ENCODE data around the gene PDE6D. TPM values are rescaled to one million over a fixed set of nuclear protein-coding genes. Genes with fewer than 3 reads are reported as not detected.
A peak's percentile ranks its signal among the peaks of the same experiment; 100 is the strongest.

PDE6D gene
- total and polyA plus RNA-seq, 2 of the 13 experiments (the other 11 are each of a cell fraction or from before 2014, with no cell fraction given) = 14.1 to 23.2 TPM

DNA sequence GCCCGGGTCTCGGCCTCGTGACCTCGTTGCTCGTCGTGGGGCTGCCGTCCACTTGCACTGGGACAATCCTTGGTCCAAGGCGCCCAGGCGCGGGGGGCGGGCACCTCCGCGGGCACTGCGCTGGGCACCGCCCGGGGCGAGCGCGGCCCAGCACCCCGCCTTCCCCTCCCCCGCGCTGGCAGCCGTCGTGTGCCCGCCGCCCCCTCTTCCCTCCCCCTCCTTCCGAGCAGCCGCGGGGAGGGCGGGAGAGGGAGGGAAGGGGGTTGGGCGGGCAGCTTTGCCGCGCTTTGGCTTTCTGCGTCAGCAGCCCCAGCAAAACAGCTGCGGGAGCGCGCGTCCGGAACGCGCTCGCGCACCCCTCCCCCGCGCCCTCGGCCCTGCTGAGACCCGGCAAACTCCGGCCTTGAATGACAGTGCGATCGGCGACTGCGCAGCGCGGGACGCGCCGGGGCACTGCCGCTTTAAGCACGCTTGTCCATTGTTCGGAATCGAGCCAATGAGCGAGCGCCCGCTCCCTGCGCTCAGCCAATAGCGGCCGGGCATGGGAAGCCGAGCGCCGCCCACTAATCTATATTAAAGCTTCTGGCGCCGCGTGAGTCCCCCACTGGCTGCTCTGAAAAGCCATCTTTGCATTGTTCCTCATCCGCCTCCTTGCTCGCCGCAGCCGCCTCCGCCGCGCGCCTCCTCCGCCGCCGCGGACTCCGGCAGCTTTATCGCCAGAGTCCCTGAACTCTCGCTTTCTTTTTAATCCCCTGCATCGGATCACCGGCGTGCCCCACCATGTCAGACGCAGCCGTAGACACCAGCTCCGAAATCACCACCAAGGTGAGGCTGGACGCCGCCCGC lies 72.9 kb downstream of the PDE6D start, which contains the start of gene PTMA (continued):
- TF ChIP-seq, protein P1, sequence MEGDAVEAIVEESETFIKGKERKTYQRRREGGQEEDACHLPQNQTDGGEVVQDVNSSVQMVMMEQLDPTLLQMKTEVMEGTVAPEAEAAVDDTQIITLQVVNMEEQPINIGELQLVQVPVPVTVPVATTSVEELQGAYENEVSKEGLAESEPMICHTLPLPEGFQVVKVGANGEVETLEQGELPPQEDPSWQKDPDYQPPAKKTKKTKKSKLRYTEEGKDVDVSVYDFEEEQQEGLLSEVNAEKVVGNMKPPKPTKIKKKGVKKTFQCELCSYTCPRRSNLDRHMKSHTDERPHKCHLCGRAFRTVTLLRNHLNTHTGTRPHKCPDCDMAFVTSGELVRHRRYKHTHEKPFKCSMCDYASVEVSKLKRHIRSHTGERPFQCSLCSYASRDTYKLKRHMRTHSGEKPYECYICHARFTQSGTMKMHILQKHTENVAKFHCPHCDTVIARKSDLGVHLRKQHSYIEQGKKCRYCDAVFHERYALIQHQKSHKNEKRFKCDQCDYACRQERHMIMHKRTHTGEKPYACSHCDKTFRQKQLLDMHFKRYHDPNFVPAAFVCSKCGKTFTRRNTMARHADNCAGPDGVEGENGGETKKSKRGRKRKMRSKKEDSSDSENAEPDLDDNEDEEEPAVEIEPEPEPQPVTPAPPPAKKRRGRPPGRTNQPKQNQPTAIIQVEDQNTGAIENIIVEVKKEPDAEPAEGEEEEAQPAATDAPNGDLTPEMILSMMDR (CRISPR knock-in tag; IDR thresholded peaks at IDR 0.05) = peak; percentile 18
- peak; percentile 86 for TF ChIP-seq SP2 (CRISPR knock-in tag; IDR thresholded peaks at IDR 0.05)
- peak; percentile 51 for TF ChIP-seq MED1 (CRISPR knock-in tag; IDR thresholded peaks at IDR 0.05)
- TF ChIP-seq, protein P2, sequence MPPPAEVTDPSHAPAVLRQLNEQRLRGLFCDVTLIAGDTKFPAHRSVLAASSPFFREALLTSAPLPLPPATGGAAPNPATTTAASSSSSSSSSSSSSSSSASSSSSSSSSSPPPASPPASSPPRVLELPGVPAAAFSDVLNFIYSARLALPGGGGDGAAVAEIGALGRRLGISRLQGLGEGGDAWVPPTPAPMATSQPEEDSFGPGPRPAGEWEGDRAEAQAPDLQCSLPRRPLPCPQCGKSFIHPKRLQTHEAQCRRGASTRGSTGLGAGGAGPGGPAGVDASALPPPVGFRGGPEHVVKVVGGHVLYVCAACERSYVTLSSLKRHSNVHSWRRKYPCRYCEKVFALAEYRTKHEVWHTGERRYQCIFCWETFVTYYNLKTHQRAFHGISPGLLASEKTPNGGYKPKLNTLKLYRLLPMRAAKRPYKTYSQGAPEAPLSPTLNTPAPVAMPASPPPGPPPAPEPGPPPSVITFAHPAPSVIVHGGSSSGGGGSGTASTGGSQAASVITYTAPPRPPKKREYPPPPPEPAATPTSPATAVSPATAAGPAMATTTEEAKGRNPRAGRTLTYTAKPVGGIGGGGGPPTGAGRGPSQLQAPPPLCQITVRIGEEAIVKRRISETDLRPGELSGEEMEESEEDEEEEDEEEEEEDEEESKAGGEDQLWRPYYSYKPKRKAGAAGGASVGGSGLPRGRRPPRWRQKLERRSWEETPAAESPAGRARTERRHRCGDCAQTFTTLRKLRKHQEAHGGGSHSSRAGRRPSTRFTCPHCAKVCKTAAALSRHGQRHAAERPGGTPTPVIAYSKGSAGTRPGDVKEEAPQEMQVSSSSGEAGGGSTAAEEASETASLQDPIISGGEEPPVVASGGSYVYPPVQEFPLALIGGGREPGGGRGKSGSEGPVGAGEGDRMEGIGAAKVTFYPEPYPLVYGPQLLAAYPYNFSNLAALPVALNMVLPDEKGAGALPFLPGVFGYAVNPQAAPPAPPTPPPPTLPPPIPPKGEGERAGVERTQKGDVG (CRISPR knock-in tag; IDR thresholded peaks at IDR 0.05; ENCODE audit: borderline replicate concordance) = no peak
- peak; percentile 90; the same call in 1 of the 2 replicates for TF ChIP-seq TFDP1 (CRISPR knock-in tag; IDR thresholded peaks at IDR 0.05; ENCODE audit: borderline replicate concordance)
- no peak; the same call in 1 of the 2 replicates for TF ChIP-seq ZNF530 (CRISPR knock-in tag; IDR thresholded peaks at IDR 0.05; ENCODE audit: low read depth)
- TF ChIP-seq JUNB (CRISPR knock-in tag; IDR thresholded peaks at IDR 0.05; ENCODE audit: borderline replicate concordance) = no peak
- no peak for TF ChIP-seq CHCHD3 (CRISPR knock-in tag; IDR thresholded peaks at IDR 0.05)
- TF ChIP-seq ZHX1 (CRISPR knock-in tag; IDR thresholded peaks at IDR 0.05; ENCODE audit: low read depth) = peak; percentile 59
- TF ChIP-seq ZNF12 (CRISPR knock-in tag; IDR thresholded peaks at IDR 0.05) = no peak
- TF ChIP-seq MLXIP (CRISPR knock-in tag; IDR thresholded peaks at IDR 0.05; ENCODE audit: borderline replicate concordance) = peak; percentile 74; the same call in 1 of the 2 replicates
- TF ChIP-seq ZNF816 (CRISPR knock-in tag; IDR thresholded peaks at IDR 0.05; ENCODE audit: borderline replicate concordance) = 0 out of 2 replicates have a peak, but pooled peaks have one; percentile 67
- TF ChIP-seq RCOR2 (CRISPR knock-in tag; IDR thresholded peaks at IDR 0.05) = no peak
- TF ChIP-seq ZNF720 (CRISPR knock-in tag; IDR thresholded peaks at IDR 0.05) = 0 out of 2 replicates have a peak, but pooled peaks have one; percentile 21
- TF ChIP-seq FOXO1 (CRISPR knock-in tag; IDR thresholded peaks at IDR 0.05) = peak; percentile 68
- TF ChIP-seq ZNF331 (CRISPR knock-in tag; IDR thresholded peaks at IDR 0.05) = peak; percentile 58; the same call in 1 of the 2 replicates
